ENCODE results near the gene ERGIC1.

- TF ChIP-seq CTCF (IDR thresholded peaks at IDR 0.05) (no peak), POLR2A (IDR thresholded peaks at IDR 0.05) (no peak)
Measured at GRCh38 chr5:172825610-172826204, 8.3 kb upstream of the ERGIC1 start.

Data from tibial nerve (tissue), 3 donors.